H1 (cell line): ENCODE data around the gene CMBL. TPM values are rescaled to one million over a fixed set of nuclear protein-coding genes. Genes with fewer than 3 reads are reported as not detected.

Experiments
- JUND ChIP-seq: IDR thresholded peaks from 2 replicates; pipeline ENCODE4 v1.6.1; 2011; ENCODE audit warnings: mild to moderate bottlenecking, improper control_type of control experiment, low read length
- POLR2A ChIP-seq, 2 experiments: IDR thresholded peaks; 1 replicate in 1 of 2; 2 replicates in 1 of 2; pipeline ENCODE4 v1.6.1; 2011; ENCODE audit warnings: low read depth in 2 of 2, low read length in 2 of 2, mild to moderate bottlenecking in 2 of 2; ENCODE audit errors: control extremely low read depth in 1 of 2
- polyA plus RNA-seq, 7 experiments: library from polyadenylated mRNA; depleted of rRNA in 3 of 7; stranded (reverse) in 5 of 7; unstranded in 2 of 7; fragments of >200 nt in 5 of 7; fragments of 200-250 nt in 2 of 7; gene quantifications; 1 replicate in 5 of 7; 2 replicates in 1 of 7; 4 replicates in 1 of 7; pipeline versions ENCODE4 v1.2.1 to v1.2.3, GENCODE V29; 2011 to 2013; ENCODE audit warnings: missing spikeins in 2 of 7, mixed read lengths in 2 of 7
- total RNA-seq: library from RNA; stranded (reverse); fragmentation: NEBNext Ultra II Directional; extraction: Animal tissue kit (Norgen Biotek cat#: 25700); gene quantifications from 2 replicates; pipeline ENCODE4 v1.2.1, GENCODE V29; 2021
- TF ChIP-seq, protein P1 (sequence below): IDR thresholded peaks from 2 replicates; pipeline ENCODE4 v1.6.1; 2012; ENCODE audit warnings: inconsistent platforms
- TF ChIP-seq, protein P2 (sequence below), 3 experiments: IDR thresholded peaks; 1 replicate in 2 of 3; 2 replicates in 1 of 3; pipeline versions ENCODE4 v1.5.1 to v1.6.1; 2011; ENCODE audit warnings: low read length in 3 of 3, mild to moderate bottlenecking in 3 of 3, inconsistent platforms in 2 of 3, low read depth in 1 of 3, moderate library complexity in 1 of 3; ENCODE audit not compliant: insufficient read depth in 1 of 3; ENCODE audit errors: control extremely low read depth in 1 of 3

The CMBL gene
- total and polyA plus RNA-seq, 2 of the 8 experiments (the other 6 are each of a cell fraction or from before 2014, with no cell fraction given): 27.9 to 32.1 TPM

DNA sequence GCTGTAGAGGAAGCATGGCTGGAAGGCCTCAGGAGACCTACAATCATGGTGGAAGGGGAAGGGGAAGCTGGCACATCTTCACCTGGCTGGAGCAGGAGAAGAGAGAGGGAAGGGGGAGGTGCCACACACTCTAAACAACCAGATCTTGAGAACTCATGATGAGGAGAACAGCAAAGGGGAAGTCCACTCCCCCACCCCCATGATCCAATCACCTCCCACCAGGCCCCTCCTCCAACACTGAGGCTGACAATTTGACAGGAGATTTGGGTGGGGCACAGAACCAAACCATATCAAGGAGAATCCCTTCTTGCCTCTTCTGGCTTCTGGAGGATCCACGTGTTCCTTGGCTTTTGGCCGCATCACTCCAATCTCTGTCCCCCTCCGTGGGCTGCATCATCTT, 13.1 kb upstream of the CMBL start (continued):
- no peak for TF ChIP-seq POLR2A (IDR thresholded peaks at IDR 0.05; ENCODE audit: control extremely low read depth in 1 of 2, low read depth in 2 of 2, low read length in 2 of 2)
- TF ChIP-seq, protein P1, sequence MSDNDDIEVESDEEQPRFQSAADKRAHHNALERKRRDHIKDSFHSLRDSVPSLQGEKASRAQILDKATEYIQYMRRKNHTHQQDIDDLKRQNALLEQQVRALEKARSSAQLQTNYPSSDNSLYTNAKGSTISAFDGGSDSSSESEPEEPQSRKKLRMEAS: no peak
- TF ChIP-seq, protein P2, sequence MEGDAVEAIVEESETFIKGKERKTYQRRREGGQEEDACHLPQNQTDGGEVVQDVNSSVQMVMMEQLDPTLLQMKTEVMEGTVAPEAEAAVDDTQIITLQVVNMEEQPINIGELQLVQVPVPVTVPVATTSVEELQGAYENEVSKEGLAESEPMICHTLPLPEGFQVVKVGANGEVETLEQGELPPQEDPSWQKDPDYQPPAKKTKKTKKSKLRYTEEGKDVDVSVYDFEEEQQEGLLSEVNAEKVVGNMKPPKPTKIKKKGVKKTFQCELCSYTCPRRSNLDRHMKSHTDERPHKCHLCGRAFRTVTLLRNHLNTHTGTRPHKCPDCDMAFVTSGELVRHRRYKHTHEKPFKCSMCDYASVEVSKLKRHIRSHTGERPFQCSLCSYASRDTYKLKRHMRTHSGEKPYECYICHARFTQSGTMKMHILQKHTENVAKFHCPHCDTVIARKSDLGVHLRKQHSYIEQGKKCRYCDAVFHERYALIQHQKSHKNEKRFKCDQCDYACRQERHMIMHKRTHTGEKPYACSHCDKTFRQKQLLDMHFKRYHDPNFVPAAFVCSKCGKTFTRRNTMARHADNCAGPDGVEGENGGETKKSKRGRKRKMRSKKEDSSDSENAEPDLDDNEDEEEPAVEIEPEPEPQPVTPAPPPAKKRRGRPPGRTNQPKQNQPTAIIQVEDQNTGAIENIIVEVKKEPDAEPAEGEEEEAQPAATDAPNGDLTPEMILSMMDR (IDR thresholded peaks at IDR 0.05; ENCODE audit: control extremely low read depth in 1 of 3, insufficient read depth in 1 of 3, low read depth in 1 of 3, low read length in 3 of 3): no peak
- TF ChIP-seq JUND: no peak
